Measurements from ENCODE around the gene IL17RE.

Gene IL17RE

GRCh38 chr3:9955067-9955502, 52.4 kb downstream of the IL17RE start:
- DNase-seq (ENCODE audit: low read depth): no peak
- H3K4me3 ChIP-seq (ENCODE audit: control insufficient read depth, low read depth, low read length): no peak overlapping the region

GRCh38 chr3:9955611-9956352, 53.1 kb downstream of the IL17RE start:
- no peak for TF ChIP-seq CTCF (IDR thresholded peaks at IDR 0.05; ENCODE audit: control insufficient read depth, insufficient read depth, low read depth, low read length, missing control alignments)
- DNase-seq (ENCODE audit: low read depth): no peak
- no peak overlapping the region for H3K4me3 ChIP-seq (ENCODE audit: control insufficient read depth, low read depth, low read length)

More at GRCh38 chr3:9955067-9955502, 52.4 kb downstream of the IL17RE start:
- no peak for TF ChIP-seq CTCF (IDR thresholded peaks at IDR 0.05; ENCODE audit: control insufficient read depth, insufficient read depth, low read depth, low read length, missing control alignments)

GRCh38 chr3:9957214-9957613, 54.6 kb downstream of the IL17RE start:
- H3K4me3 ChIP-seq (ENCODE audit: control insufficient read depth, low read depth, low read length): no peak overlapping the region
- no peak for DNase-seq (ENCODE audit: low read depth)
- peak; percentile 11 for TF ChIP-seq CTCF (IDR thresholded peaks at IDR 0.05; ENCODE audit: control insufficient read depth, insufficient read depth, low read depth, low read length, missing control alignments)

GRCh38 chr3:9965200-9965875, 62.7 kb downstream of the IL17RE start:
- no peak for TF ChIP-seq CTCF (IDR thresholded peaks at IDR 0.05; ENCODE audit: control insufficient read depth, insufficient read depth, low read depth, low read length, missing control alignments)
- no peak for DNase-seq (ENCODE audit: low read depth)
- H3K4me3 ChIP-seq (ENCODE audit: control insufficient read depth, low read depth, low read length): no peak overlapping the region
